ENCODE results near the gene IGFBP6. TPM values are rescaled to one million over a fixed set of nuclear protein-coding genes. Genes with fewer than 3 reads are reported as not detected.

Gene IGFBP6
- total RNA-seq, 1 experiment from 2014 or later: 1.9 TPM

DNA sequence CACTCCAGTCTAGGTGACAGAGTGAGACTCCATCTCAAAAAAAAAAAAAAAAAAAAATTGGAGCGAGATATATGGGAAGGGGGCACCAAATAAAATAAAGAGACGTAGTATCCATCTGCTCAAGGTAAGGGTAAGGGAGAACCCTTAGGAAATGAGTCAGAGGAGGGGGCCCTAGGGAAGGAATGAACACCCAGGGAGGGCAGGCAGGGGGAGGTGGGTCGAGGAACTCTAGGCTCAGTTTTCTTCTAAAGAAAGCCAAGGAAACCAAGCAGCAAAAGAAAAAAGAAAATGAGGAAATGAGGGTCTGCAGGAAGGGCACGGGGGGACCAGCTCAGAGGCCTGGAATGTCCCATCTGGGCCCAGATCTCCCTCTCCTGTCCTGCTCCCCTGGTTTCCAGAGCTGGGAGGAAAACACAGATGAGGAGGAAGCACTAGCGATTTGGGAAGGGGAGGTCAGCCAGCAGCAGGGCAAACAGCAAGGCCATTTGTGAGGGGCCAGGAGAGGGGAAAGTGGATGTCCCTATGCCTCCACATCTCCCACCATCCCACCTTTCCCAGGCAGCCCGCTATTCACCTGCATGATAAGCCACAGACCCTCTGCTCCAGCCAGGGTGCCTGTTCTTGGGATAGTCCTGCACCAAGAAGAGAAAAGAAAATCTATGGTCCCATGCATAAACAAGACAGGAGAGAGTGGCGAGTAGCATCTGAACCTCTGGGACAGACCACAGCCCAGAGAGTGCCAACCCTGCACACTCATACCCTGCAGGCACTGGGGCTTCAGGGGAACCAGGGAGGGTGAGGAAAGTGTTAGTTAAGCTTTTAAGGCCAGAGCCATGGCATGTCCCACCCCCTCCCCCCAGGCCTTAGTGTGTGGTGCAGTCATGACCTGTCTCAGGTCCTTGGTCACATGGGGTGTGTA is 30.1 kb upstream of the IGFBP6 start:
- in situ Hi-C loops (cut with HindIII; ENCODE audit: low pct_unique_long_range_greater_than_20kb, low sequenced_read_pairs): no loop called here
- no peak for DNase-seq (ENCODE audit: low read depth, low spot score)

DNA sequence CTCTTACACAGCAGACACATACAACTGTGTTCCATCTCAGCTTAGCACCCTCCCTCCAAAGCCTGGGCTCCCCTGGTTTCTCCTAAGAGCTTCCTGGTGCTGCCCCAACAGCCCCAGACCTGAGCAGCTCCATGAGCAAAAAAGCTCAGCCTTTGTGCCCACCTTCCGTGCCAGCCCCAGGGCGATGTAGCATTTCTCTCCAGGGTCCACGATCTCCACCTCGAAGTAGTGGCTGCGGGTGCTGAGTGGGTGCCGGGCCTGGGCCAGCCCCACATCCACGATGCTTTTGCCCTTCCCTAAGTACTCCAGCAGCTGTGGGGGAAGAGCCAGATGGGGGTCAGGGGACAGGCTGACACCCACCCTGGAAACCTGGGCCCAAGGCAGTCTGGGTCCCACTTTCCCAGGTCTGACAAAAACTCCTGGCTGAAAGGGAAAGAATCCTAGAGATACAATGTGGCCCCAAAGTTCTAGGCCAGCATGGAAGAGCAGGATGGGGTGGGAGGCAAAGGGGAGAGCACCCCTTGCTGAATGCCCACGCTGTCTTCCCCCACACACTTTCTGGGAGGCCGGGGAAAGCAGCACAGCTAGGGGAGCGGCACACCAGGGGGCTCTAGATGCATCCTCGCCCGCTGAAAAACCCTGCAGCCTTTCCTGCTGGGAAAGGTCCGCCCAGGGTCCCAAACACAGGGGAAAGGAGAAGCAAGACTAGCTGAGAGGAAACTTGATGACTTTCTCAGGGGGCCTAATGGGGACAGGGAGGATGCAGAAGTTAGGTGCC is 29.3 kb upstream of the IGFBP6 start:
- DNase-seq (ENCODE audit: low read depth, low spot score): no peak
- in situ Hi-C loops (cut with HindIII; ENCODE audit: low pct_unique_long_range_greater_than_20kb, low sequenced_read_pairs): no loop called here

DNA sequence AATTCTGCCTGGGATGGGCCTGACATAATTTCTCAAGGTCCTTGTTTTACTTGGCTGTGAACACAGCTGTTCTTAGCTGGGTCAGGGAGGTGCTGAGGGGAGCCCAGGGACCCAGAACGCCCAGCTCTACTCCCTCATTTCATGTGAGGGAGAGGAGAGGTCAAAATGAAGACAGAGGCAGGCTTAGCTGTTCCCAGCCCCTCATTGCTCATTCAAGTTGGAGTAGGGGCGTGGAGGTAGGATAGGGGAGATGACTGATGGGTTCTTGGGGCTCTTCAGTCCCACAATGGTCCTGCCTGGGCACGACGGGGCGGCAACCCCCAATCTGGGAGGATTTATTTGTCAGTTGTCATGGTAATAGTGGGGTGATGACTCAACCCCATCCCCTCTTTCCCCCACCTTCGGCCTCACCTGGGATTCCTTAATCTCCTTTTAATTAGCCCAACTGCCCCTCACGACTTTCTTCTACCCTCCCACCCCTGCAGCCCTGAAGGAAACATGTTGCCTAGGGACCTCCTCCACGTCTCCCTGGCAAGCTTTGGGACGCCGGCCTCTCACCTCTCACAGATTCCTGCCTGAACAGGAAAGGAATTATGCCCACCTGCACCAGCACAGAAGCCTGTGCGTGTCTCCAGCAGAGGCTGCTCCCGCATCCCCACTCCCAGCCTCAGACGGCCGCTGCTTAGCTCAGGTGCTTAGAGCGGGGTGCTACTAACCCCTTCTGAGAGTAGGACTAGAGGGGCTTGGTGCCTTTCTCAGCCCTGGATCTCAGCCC is 28.5 kb upstream of the IGFBP6 start:
- no peak for DNase-seq (ENCODE audit: low read depth, low spot score)
- in situ Hi-C loops (cut with HindIII; ENCODE audit: low pct_unique_long_range_greater_than_20kb, low sequenced_read_pairs): no loop called here

DNA sequence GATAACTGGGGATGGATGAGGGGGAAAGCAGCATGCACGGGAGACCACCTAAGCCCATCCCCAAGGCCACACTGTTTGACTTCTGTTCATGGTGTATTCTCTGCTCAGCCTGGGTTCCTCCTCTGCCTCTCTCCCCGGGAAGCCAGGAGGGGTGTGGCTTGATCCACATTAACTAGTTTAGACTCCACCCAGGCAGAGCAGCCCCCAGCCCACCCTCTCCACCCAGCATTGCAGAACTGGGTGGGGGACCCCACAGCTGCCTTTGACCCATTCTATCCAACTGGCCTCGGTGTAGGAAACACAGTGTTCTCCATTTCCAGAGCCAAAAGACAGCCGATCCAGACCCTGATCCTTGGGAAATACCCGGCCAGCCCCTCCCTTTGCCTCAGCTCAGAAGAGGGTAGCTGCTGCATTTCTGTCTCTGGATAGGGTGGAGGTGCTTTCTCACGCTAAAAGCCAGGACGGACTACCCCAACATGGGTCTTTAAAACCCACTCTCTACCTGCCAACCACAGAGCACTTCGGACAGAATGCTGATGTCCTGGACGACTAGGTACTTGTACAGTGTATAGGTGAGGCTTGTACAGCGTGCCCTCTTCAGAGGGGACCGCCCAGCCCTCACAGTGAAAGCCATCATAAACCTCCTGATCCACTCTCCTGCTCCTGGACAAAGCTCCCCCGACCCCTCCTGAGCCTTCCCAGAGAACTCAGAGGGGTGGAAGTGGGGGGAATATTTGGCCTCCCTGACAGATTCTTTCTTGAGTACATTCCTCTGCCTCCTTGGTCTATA is 27.7 kb upstream of the IGFBP6 start:
- in situ Hi-C loops (cut with HindIII; ENCODE audit: low pct_unique_long_range_greater_than_20kb, low sequenced_read_pairs): no loop called here
- no peak for DNase-seq (ENCODE audit: low read depth, low spot score)

DNA sequence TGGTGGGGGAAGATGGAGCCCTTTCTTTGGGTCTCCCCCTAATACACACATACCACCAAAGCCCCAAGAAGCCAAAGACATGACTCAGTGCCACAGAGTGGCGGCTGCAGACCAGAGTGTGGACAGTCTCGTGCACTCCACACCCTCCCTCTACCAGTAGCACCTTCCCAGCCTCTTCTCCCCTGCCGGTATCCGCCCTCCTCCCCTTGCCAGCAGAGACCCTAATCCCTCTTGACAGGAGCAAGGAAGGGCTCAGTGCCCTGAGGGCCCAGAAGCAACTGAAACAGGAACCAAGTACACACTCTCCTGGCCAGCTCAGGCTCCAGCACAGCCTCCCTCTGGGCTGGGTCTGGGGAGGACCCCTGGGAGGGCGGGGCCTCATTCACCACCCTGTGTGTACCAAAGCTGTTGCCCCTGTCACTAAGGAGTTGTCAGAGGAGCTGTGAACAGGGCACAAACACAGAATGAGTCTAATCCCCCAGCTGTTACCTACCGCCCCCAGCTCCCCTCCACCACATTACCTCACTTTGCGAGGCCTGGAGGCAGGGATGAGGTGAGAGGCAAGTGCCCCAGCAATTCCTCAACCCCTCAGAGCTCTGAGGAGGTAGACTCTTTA is 26.5 kb upstream of the IGFBP6 start:
- DNase-seq (ENCODE audit: low read depth, low spot score): no peak
- in situ Hi-C loops (cut with HindIII; ENCODE audit: low pct_unique_long_range_greater_than_20kb, low sequenced_read_pairs): no loop called here

DNA sequence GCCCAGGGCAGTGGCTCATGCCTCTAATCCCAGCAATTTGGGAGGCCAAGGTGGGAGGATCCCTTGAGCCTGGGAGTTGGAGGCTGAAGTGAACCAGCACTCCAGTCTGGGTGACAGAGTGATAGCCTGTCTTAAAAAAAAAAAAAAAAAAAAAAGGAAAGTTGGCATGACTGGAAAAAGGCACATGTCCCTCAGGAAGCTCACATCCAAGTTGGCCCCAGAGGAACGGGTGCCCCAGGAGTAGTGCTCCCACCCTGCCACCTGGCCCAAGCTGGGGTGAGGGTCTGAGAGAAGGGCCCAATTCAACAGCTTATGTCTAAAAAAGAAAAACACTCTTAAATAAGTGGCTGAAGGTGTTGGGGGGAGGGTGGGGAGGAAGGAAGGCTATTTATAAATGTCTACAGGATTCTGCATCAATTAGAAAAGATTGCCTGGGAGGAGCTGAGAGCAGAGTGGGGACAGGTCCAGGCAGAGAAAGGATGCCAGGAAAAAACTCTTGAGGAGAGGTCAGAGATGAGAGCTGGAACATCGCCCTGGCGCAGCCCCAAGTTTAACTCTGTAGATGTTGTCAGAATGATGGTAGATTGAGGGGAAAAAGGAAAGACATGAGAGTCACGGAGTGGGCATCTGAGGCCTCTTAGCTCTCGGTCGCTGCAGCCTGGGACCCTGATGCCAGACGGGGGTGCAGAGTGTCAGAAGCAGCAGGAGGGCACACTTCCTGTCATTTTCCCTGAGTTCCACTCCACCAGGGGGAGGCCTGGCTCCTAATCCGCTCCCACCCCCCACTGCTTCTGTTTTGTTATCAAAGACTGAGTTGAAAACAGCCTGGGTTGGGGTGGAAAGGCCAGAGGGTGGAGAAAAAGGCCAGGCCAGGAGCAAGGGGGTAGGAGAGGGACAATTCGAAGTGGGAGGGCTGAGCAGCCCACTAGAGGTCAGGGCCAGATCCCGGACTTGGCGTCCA is 25.6 kb upstream of the IGFBP6 start:
- no peak for DNase-seq (ENCODE audit: low read depth, low spot score)
- in situ Hi-C loops (cut with HindIII; ENCODE audit: low pct_unique_long_range_greater_than_20kb, low sequenced_read_pairs): no loop called here

DNA sequence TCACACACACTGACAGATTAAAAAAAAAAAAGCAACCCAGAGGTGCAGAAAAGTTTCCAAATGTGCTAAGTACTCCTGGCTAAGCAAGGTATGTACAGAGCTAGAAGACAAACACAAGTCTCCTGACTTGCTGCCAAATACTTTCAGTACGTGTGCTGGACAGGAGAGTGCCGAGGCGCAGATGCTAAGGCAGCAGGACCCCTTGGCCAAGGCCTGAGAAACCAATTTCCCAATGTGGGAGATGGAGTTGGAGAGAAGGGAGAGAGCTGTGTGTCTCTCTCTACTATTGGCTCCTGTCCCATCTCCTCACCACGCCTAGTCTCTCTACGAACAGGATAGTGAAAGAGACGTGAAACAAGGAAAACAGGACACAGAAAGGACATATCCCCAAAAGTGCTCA is 23.6 kb upstream of the IGFBP6 start:
- in situ Hi-C loops (cut with HindIII; ENCODE audit: low pct_unique_long_range_greater_than_20kb, low sequenced_read_pairs): no loop called here

DNA sequence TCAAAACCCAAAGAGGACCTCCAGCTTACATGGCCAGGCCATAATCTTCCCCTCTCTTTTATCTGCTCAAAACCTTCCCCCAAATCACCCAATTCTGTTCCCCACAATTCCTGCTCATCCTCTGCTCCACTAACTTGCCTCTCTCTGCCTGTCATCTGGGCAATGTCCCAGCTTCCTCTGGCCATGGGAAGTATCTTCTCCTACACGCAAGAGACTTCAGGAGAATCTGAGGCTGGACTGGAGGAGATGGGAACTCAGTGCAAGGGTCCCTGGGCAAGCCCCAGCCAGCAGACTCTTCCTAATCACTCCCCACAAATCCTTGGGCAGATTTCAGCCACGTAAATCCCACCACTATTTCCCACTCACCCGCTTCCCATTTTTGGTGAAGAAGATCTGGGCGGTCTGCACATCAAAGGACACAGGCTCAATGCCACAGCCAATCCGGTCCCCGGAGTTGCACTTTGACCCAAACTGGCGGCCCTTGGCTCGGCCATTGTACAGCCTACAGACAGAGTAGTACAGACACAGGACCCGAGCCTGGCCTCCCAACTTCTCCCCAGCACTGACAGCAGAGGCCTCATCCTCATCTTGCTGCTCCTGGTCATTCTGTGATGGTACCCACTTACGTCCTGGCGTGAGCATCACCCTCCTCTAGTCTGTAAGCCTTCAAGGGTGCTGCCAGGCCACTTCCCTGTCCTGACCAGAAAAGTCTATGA is 23.0 kb upstream of the IGFBP6 start:
- in situ Hi-C loops (cut with HindIII; ENCODE audit: low pct_unique_long_range_greater_than_20kb, low sequenced_read_pairs): no loop called here
- no peak for DNase-seq (ENCODE audit: low read depth, low spot score)

More for the DNA sequence above, 23.6 kb upstream of the IGFBP6 start:
- no peak for DNase-seq (ENCODE audit: low read depth, low spot score)

DNA sequence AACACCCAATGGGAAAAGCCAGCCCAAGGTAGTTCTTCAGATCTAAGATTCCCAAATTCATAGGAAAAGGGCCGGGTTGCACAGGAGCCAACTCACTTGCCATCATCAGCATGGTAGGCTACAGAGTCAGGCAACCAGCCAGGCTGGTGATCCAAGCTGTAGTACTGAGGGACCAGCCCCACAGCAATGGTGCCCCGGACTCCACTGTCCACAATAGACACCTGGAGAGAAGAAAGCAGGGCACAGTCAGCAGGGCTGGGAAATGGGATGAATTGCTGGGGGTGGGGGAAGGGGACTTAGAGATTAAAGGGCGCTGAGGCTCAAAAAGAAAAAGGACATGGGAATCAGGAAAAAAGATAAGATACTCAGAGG is 22.5 kb upstream of the IGFBP6 start:
- no peak for DNase-seq (ENCODE audit: low read depth, low spot score)
- in situ Hi-C loops (cut with HindIII; ENCODE audit: low pct_unique_long_range_greater_than_20kb, low sequenced_read_pairs): no loop called here

DNA sequence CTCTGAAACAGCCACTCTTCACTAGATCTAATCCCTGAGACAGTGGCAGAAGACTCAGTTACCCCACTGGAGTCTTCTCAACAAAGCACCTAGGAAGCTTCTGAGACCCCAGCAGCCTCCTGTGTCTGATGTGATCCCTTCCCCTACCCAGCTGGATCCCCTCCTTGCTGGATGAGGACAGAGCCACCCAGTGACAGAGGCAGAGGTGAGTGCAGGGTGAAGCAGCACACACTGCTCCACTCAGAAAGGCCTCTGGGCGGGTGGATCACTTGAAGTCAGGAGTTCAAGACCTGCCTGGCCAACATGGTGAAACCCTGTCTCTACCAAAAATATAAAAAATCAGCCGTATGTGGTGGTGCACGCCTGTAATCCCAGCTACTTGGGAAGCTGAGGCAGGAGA is 21.0 kb upstream of the IGFBP6 start:
- no peak for DNase-seq (ENCODE audit: low read depth, low spot score)
- in situ Hi-C loops (cut with HindIII; ENCODE audit: low pct_unique_long_range_greater_than_20kb, low sequenced_read_pairs): no loop called here

DNA sequence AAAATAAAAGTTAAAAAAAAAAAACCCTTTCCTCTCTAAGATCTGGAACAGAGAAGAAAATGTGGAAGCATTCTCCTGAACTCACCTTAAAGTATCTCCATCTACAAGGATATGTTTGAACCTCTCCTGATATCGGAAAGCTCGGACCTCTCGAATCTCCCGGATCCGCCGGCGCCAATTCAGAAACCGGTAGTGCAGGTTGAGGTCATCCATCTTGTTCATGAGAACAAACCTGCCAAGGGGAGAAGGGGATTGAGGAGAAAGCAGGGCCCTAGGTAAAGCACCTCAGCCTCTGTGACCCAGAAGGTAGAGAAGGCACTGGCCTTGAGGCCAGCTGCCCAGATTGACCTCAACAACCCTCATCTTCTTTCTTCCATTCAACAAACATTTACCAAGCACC is 20.4 kb upstream of the IGFBP6 start:
- in situ Hi-C loops (cut with HindIII; ENCODE audit: low pct_unique_long_range_greater_than_20kb, low sequenced_read_pairs): no loop called here
- DNase-seq (ENCODE audit: low read depth, low spot score): no peak

DNA sequence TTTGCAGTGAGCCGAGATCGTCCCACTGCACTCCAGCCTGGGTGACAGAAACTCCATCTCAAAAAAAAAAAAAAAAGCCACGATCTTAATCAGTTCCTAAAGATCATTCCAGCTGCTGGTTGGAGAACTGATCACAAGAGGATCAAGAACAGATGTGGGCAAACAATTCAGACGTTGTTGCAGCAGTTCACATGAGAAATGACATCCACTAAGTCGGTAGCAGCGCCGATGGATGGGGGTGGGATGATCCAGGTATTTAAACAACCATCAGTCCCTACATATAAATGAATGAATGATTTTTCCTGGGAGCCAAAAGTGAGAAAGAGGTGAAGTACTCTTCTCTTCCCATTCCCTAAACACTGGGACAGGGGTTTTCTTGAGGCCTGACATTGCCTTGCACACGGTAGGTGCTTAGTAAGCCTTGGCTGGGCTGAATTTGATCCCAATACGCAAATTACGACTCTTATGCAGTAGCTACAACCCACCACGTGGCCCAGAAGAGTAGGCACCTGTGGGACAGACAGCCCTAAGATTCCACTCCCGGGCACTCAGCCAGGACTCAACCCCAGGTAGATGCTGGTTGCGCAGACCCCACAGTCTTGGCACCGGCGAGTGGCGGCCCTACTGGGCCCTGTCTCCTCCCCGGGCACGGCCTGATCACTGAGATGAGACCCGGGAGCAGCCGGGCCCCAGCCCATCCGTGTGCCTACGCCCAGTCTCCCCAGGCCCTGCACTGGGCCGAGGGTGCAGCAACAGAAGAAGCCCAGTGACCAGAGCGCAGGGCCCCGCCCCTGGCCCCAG is 18.8 kb upstream of the IGFBP6 start:
- in situ Hi-C loops (cut with HindIII; ENCODE audit: low pct_unique_long_range_greater_than_20kb, low sequenced_read_pairs): no loop called here
- DNase-seq (ENCODE audit: low read depth, low spot score): no peak

DNA sequence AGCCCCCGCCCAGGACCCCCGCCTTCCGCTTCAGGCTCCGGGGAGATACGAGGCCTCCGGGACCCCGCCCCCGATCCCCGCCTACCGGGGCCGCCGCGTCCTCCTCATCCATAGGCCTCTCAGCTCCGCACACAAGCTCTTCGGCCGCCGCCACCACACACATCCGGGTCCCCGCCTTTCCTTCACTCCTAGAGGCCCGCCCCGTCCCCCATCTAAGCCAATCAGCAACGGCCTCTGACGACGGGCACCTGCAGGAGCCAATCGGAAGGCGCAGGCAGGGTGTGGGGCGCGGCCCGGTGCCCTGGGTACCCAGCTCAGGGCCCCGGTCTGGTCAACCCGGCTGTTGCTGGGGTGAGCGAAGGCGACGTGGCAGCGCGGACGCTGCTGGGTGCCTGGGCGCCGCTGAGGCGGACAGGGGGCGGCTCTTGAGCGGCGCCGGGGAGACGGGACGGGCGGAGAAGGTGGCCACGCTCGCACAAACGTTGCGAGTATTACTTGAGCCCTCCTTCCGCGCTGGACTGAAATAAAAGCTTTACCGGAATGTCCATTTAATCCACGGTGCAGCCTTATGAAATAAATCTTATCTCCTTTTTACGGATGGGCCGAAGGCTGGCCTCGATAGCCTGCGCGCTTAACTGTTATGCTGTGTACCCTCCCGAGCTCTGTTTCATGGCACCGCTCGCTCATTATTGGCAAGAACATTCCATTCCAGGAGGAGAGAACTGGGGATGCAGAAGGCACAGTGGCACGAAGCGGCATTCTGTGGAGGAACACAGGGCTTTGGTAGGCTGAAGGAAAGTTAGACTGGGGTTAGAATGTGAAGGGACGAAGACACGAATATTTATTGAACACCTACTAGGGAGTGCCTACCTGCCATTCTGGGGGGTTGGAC is 18.0 kb upstream of the IGFBP6 start, which contains the start of gene SPRYD3:
SPRYD3 (minus strand) TSS at position 165 of the 892 bp plus-strand sequence; CDS start at position 108, 57 bp downstream.
- in situ Hi-C loops (cut with HindIII; ENCODE audit: low pct_unique_long_range_greater_than_20kb, low sequenced_read_pairs): no loop called here
- peak; percentile 96 for DNase-seq (ENCODE audit: low read depth, low spot score)

Data from SK-MEL-5 (cell line).